T-helper 2 cell treated with Interferon-gamma antibody and Interleukin-4, amounts not matched to agents 5 μg/mL and 100 μg/mL, for 36 hours (primary cell): ENCODE results near the gene PRICKLE2.

Source experiments
- DNase-seq: peaks from one replicate; pipeline ENCODE4 v3.0.0; 2021; ENCODE audit warnings: low spot score
- H3K27ac Mint-ChIP-seq: one replicate; pipeline ENCODE4 v1.8.0; 2021; ENCODE audit warnings: mild to moderate bottlenecking, mixed read lengths
- H3K27me3 Mint-ChIP-seq: one replicate; pipeline ENCODE4 v1.8.0; 2021; ENCODE audit warnings: low read depth, mixed read lengths
- H3K36me3 Mint-ChIP-seq: one replicate; pipeline ENCODE4 v1.8.0; 2021; ENCODE audit warnings: low read depth, mixed read lengths
- H3K4me1 Mint-ChIP-seq: one replicate; pipeline ENCODE4 v1.8.0; 2021; ENCODE audit warnings: low read depth, mixed read lengths
- H3K4me3 Mint-ChIP-seq: one replicate; pipeline ENCODE4 v1.8.0; 2022; ENCODE audit warnings: mild to moderate bottlenecking, moderate library complexity, mixed read lengths
- H3K9me3 Mint-ChIP-seq: one replicate; pipeline ENCODE4 v1.8.0; 2021; ENCODE audit warnings: mixed read lengths

Gene PRICKLE2

DNA sequence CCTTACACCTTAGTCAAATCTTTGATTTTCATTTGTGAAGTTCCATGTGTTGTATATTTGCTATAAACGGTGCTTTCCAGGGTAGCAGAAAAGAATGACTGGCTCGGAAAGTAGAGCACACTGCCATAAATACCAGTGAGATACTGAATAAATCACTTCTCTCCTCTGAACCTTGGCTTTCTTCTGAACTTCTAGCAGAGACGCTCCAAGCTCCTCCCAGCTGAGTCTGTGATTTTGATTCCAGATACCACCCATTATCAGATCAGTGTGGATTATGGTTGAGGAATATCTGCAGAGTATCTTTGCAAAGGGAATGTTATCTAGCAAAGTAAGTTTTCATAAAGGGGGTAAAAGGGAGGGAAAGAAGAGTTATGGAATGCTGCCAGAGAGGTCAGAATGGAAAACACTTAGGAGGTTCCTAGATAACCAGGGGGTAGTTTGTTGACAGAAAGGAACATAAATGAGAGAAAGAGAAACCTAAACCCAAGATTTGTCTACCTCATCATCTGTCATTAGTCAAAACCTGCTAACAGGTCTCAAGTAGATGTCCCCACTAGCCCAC is 103.4 kb downstream of the PRICKLE2 start:
- no peak overlapping the region for H3K27ac Mint-ChIP-seq
- H3K36me3 Mint-ChIP-seq, result no peaks in the 10 kb centered on the region
- H3K4me3 Mint-ChIP-seq, result no peak overlapping the region
- H3K9me3 Mint-ChIP-seq, result no peaks in the 10 kb centered on the region
- H3K27me3 Mint-ChIP-seq, result peaks cover 6% of the 10 kb centered on the region
- no peak for DNase-seq
- no peaks in the 10 kb centered on the region for H3K4me1 Mint-ChIP-seq

DNA sequence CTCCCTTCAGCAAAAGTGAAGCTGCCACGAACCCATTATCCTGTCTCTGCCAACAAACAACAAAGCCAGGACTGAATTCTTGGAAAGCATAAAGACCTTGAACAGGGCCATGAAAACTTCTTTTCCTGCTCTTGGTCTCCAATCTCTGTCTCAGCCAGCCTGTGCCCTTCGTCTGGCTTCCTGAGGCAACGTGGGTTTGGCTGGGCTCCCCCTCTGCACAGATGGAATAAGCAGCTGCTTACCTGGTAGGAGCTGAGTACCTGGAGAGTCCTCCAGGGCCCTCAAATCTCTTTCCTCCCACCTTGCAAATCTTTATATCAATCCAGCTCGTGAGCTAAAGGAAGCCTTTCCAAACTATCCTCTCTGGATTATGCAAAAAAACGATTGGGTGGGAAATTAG is 104.4 kb downstream of the PRICKLE2 start:
- no peaks in the 10 kb centered on the region for H3K36me3 Mint-ChIP-seq
- no peak overlapping the region for H3K4me3 Mint-ChIP-seq
- no peaks in the 10 kb centered on the region for H3K9me3 Mint-ChIP-seq
- no peak for DNase-seq
- H3K27ac Mint-ChIP-seq, result no peak overlapping the region
- no peaks in the 10 kb centered on the region for H3K4me1 Mint-ChIP-seq
- peaks cover 6% of the 10 kb centered on the region for H3K27me3 Mint-ChIP-seq

DNA sequence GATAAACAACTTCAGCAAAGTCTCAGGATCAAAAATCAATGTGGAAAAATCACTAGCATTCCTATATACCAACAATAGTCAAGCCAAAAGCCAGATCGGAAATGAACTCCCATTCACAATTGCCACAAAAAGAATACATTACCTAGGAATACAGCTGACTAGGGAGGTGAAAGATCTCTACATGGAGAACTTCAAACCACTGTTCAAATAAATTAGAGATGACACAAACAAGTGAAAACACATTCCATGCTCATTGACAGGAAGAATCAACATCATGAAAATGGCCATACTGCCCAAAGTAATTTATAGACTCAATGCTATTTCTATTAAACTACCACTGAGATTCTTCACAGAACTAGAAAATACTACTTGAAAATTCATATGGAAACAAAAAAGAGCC is 107.8 kb downstream of the PRICKLE2 start:
- Mint-ChIP-seq H3K27ac (no peak overlapping the region), H3K9me3 (no peaks in the 10 kb centered on the region), H3K36me3 (no peaks in the 10 kb centered on the region), H3K27me3 (peaks cover 4% of the 10 kb centered on the region), H3K4me1 (no peaks in the 10 kb centered on the region), H3K4me3 (no peak overlapping the region)
- DNase-seq, result no peak

DNA sequence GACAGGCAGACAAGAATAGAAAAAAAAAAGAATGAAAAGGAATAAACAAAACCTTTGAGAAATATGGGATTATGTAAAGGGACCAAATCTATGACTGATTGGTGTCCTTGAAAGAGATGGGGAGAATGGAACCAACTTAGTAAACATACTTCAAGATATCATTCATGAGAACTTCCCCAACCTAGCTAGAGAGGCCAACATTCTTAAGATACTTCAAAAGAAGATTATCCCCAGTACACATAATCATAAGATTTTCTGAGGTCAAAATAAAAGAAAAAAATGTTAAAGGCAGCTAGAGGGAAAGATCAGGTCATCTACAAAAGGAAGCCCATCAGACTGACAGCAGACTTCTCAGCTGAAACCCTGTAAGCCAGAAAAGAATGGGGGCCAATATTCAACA is 110.6 kb downstream of the PRICKLE2 start:
- H3K36me3 Mint-ChIP-seq, result no peaks in the 10 kb centered on the region
- H3K4me3 Mint-ChIP-seq, result no peak overlapping the region
- H3K9me3 Mint-ChIP-seq, result no peaks in the 10 kb centered on the region
- H3K4me1 Mint-ChIP-seq, result no peaks in the 10 kb centered on the region
- no peak for DNase-seq
- H3K27me3 Mint-ChIP-seq, result peaks cover 4% of the 10 kb centered on the region
- H3K27ac Mint-ChIP-seq, result no peak overlapping the region

DNA sequence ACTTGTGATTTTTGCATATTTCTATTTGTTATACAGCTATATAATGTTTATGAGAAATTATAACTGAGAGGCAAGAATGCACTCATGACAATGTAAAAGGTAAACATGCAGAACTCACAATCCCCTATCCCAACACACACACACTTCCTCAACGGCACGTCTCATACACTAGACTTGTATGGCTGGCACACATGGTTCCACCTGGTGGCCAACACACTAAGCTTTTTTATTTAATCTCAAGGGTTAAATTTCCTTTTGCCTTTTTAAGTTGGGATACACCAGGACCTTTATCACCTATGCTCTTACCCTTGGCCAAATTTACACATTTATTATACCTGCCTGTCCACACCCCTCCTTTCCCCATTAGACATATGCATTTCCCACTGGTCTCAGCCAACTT is 113.4 kb downstream of the PRICKLE2 start:
- H3K36me3 Mint-ChIP-seq, result no peaks in the 10 kb centered on the region
- H3K4me3 Mint-ChIP-seq, result no peak overlapping the region
- H3K4me1 Mint-ChIP-seq, result no peaks in the 10 kb centered on the region
- no peaks in the 10 kb centered on the region for H3K9me3 Mint-ChIP-seq
- peaks cover 2% of the 10 kb centered on the region for H3K27me3 Mint-ChIP-seq
- H3K27ac Mint-ChIP-seq, result no peak overlapping the region
- no peak for DNase-seq

DNA sequence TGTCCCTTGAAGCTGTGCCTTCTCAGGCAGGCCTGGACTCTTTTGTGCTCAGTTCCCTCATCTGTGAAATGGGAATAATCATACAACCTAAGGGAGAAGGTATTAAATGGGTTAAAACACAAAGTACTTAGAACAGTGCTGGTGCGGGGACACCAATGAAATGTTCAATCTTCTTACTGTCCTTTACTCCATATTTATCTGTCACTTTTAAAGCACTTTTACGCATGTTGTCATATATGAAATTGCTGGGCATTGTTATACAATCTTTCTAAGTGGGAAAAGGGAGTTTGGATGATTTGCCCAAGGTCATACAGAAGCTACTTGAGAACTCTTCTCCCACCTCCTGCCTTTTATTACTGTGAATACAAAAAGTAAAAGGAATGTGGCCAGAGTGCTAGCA is 114.2 kb downstream of the PRICKLE2 start:
- Mint-ChIP-seq H3K9me3 (no peaks in the 10 kb centered on the region), H3K4me3 (no peak overlapping the region), H3K36me3 (no peaks in the 10 kb centered on the region), H3K4me1 (no peaks in the 10 kb centered on the region), H3K27ac (no peak overlapping the region), H3K27me3 (peaks cover 2% of the 10 kb centered on the region)
- no peak for DNase-seq

DNA sequence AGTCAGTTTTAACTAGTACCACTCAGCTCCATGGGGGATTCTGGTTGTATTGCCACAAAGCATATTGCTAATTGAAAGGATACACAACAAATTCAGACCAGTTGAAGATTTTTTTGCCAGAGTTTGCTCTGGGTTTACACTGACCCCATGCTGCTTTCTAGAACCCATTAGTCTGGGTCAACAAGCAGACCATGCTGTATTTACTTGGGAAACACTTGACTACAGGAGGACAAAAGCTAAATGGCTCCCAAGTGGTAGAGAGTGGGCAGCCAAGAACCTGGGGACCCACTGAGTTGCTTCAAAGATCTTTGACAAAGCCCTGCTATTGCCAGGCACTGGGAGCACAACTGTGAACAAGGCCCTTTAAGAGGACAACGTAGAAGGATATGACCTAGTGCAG is 115.2 kb downstream of the PRICKLE2 start:
- Mint-ChIP-seq H3K36me3 (no peaks in the 10 kb centered on the region), H3K4me3 (no peak overlapping the region), H3K27me3 (no peaks in the 10 kb centered on the region)

DNA sequence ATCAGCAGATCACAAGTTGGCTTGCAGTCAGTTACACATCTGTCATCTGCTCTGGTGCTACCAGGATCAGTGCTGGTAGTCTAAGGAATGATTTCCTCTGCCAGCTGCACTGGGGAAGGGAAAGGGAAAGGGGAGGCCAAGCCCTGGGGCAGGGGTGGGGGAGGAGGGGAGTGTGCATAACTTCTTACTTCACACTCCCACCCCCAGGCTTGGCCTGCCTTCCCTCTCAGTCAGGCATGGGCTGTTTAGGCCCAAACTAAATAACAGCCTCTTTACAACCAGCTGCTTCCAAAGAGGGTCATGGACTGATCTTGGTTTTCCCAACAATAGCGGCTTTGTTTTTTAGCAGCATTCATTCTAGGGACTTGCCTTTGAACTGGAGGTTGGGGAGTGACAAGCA is 115.8 kb downstream of the PRICKLE2 start:
- DNase-seq, result no peak
- no peaks in the 10 kb centered on the region for H3K4me1 Mint-ChIP-seq
- no peak overlapping the region for H3K4me3 Mint-ChIP-seq

More for the DNA sequence above, 115.2 kb downstream of the PRICKLE2 start:
- Mint-ChIP-seq H3K4me1 (no peaks in the 10 kb centered on the region), H3K9me3 (no peaks in the 10 kb centered on the region), H3K27ac (no peak overlapping the region)
- DNase-seq, result no peak

DNA sequence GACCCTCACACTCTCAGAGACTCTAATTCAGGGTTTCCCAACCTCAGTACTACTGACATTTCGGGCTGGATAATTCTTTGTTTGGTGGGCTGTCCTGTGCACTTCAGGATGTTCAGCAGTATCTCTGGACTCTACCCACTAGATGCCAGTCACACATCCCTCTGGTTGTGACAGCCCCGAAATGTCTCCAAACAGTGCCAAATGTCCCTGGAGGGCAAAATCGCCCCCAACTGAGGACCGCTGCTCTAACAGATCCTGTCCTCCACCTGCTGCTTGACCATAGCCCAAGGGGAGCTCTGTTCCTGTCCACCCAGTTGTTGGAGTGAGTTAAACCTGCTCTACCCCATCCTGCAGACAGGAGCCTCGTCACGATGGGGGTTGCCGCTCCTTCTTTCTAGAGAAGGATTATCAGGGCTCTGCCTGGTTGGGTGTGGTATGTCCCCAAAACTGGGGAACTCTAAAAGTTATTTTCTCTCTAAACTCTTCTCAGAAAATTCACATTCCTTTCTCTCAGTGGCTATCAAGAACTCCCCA is 116.4 kb downstream of the PRICKLE2 start:
- Mint-ChIP-seq H3K27ac (no peak overlapping the region), H3K36me3 (no peaks in the 10 kb centered on the region), H3K27me3 (no peaks in the 10 kb centered on the region), H3K4me3 (no peak overlapping the region), H3K9me3 (no peaks in the 10 kb centered on the region), H3K4me1 (no peaks in the 10 kb centered on the region)
- DNase-seq, result no peak

More for the DNA sequence above, 115.8 kb downstream of the PRICKLE2 start:
- Mint-ChIP-seq H3K9me3 (no peaks in the 10 kb centered on the region), H3K27me3 (no peaks in the 10 kb centered on the region), H3K36me3 (no peaks in the 10 kb centered on the region), H3K27ac (no peak overlapping the region)

DNA sequence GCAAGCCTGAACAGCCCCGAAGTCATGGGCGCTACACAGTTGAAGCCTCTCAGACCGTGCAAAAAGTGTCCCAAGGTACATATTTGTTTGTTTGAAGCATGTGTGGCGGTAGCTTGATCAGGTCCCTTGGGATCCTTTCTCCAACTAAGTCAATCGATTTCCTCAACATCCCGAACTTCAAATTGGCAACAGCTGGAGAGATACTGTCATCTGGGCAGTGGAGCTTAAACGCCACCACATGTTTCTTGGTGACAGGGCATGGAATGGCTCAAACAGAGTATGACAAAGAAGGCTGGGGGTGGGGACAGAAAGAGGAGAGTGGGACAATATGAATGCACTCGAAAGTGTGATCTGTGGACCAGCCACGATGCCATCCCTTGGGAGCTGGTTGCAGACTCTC is 117.0 kb downstream of the PRICKLE2 start:
- Mint-ChIP-seq H3K27ac (no peak overlapping the region), H3K27me3 (no peaks in the 10 kb centered on the region), H3K36me3 (no peaks in the 10 kb centered on the region), H3K9me3 (no peaks in the 10 kb centered on the region), H3K4me1 (no peaks in the 10 kb centered on the region), H3K4me3 (no peak overlapping the region)
- no peak for DNase-seq

DNA sequence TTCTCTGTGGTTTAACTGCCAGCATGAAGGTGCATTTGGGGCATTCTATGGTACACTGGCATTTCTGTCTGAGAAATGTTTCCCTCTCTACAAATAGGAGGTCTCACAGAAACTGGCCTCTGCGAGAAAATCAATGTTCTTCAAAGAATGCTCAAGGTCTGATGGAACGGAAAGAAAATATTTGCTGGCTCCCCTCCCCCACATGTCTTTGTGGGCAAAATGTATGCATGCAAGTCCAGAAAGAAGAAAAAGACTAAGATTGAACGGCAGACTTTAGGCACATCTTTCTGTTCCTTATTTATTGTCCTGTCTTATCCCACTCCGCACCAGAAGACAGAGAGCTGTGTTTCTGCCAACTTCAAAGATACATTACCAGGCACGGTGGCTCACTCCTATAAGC is 118.1 kb downstream of the PRICKLE2 start:
- Mint-ChIP-seq H3K27ac (no peak overlapping the region), H3K27me3 (no peaks in the 10 kb centered on the region), H3K36me3 (no peaks in the 10 kb centered on the region), H3K9me3 (no peaks in the 10 kb centered on the region), H3K4me3 (no peak overlapping the region), H3K4me1 (no peaks in the 10 kb centered on the region)
- no peak for DNase-seq

DNA sequence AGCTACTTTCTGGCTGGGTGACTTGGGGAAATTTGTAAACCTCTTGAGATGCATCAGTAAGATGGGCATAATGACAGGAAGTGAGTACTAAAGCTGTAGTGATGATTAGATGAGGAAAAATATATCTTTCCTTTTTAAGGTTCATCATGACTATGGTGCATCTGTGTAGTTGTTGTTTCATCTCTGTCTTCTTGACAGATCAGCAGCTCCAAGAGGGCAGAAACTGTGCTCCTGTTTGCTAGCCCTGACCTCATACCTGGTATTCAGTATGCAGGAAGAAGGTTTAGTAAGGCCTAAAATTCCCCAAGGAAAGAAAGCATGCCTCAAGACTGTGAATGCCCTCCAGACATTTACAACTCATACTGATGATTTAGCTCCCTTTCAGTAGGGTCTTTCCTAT is 119.5 kb downstream of the PRICKLE2 start:
- H3K27me3 Mint-ChIP-seq, result peaks cover 3% of the 10 kb centered on the region
- no peaks in the 10 kb centered on the region for H3K9me3 Mint-ChIP-seq
- no peak overlapping the region for H3K27ac Mint-ChIP-seq
- no peak for DNase-seq
- H3K4me1 Mint-ChIP-seq, result no peaks in the 10 kb centered on the region
- no peaks in the 10 kb centered on the region for H3K36me3 Mint-ChIP-seq
- H3K4me3 Mint-ChIP-seq, result no peak overlapping the region

DNA sequence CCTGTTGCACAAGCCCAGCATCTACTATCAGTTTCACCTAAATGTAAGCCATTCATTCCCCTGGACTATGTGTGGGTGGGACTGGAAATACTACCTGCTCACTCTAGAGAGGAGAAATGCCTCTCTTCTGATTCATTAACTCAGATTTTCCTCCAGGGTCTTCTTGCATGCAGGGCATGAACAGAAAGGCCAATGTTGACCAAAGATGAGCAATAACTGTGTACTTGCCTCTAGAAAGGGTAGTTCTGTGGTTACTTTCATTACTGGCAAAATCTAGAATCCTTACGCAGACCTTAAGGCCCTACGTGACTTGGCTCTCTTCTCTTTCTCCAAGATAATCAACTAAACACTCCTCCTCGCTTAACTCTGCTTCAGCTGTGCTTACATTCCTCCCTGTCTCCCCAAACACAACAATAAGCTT is 120.6 kb downstream of the PRICKLE2 start:
- H3K36me3 Mint-ChIP-seq, result no peaks in the 10 kb centered on the region

DNA sequence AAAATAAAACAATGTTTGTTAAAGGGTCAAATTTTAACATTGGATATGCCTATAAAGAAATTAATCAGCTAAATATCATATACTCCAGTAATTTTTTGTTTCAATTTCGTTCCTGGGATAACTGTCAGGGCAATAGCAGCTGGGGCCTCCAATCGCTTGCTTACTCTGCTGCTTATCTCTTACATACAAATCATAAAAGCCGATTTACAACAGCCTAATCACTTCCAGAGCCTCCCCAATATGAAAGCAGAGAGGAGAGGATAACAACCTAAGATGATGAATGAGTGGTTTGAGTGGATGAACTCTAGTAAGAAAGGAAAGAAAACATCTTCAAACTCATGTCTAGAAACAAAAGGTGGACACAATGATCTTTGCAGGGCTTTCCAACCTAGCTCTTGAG is 121.3 kb downstream of the PRICKLE2 start:
- no peak overlapping the region for H3K27ac Mint-ChIP-seq
- no peak for DNase-seq
- peaks cover 3% of the 10 kb centered on the region for H3K27me3 Mint-ChIP-seq
- no peaks in the 10 kb centered on the region for H3K4me1 Mint-ChIP-seq
- H3K4me3 Mint-ChIP-seq, result no peak overlapping the region
- no peaks in the 10 kb centered on the region for H3K9me3 Mint-ChIP-seq
- no peaks in the 10 kb centered on the region for H3K36me3 Mint-ChIP-seq

More for the DNA sequence above, 120.6 kb downstream of the PRICKLE2 start:
- no peak overlapping the region for H3K27ac Mint-ChIP-seq
- no peaks in the 10 kb centered on the region for H3K9me3 Mint-ChIP-seq
- H3K4me1 Mint-ChIP-seq, result no peaks in the 10 kb centered on the region
- H3K4me3 Mint-ChIP-seq, result no peak overlapping the region
- no peak for DNase-seq
- peaks cover 3% of the 10 kb centered on the region for H3K27me3 Mint-ChIP-seq

DNA sequence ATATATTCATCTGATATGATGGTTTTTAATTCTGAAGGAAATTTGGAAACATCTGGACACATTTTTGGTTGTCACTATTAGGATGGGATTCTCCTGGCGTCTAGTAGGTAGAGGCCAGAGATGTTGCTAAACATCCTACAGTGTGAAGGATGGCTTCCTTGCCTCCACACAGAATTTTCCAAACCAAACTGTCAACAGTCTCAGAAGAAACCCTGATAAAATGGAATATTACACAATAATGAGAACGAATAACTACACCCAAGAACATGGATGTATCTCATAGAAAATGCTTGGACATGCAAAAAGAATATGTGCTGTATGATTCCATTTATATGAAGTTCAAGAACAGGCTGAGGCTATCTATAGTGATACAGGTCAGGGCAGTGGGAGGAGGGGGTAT is 122.1 kb downstream of the PRICKLE2 start:
- Mint-ChIP-seq H3K4me1 (no peaks in the 10 kb centered on the region), H3K9me3 (no peaks in the 10 kb centered on the region), H3K27ac (no peak overlapping the region), H3K36me3 (no peaks in the 10 kb centered on the region), H3K27me3 (peaks cover 3% of the 10 kb centered on the region), H3K4me3 (no peak overlapping the region)
- DNase-seq, result no peak
